K562 treated with DMSO at 1 percent for 12 hours (cell line): ENCODE data around the gene RNF187. TPM values are rescaled to one million over a fixed set of nuclear protein-coding genes. Genes with fewer than 3 reads are reported as not detected.

Source experiments
- total RNA-seq: library from RNA; unstranded; fragments of 300-600 nt; gene quantifications from 2 replicates; pipeline ENCODE4 v1.2.3, GENCODE V29; 2022; ENCODE audit not compliant: insufficient read depth

The RNF187 gene
- 230 and 244 TPM in 2 replicates for total RNA-seq

GRCh38 chr1:228487336-228488124, at the start of gene RNF187:
TSS of gene RNF187 (plus strand) at chr1:228487382.

Other genes with a start within 250 kb of the RNF187 start
- 48.8 and 61.0 TPM in 2 replicates for gene TRIM11, start 80.5 kb upstream of the RNF187 start, total RNA-seq
- 0.47 TPM in 1 of 2 replicates, not detected in the other for gene TRIM17, start 70.5 kb upstream of the RNF187 start, total RNA-seq
- gene RHOU, start 248.1 kb downstream of the RNF187 start, total RNA-seq: not detected in 2 replicates